ENCODE measurements around the gene SHC4. TPM values are rescaled to one million over a fixed set of nuclear protein-coding genes. Genes with fewer than 3 reads are reported as not detected.

SHC4 gene
- total RNA-seq, 1 donor from 2014 or later: 7.2 TPM

DNA sequence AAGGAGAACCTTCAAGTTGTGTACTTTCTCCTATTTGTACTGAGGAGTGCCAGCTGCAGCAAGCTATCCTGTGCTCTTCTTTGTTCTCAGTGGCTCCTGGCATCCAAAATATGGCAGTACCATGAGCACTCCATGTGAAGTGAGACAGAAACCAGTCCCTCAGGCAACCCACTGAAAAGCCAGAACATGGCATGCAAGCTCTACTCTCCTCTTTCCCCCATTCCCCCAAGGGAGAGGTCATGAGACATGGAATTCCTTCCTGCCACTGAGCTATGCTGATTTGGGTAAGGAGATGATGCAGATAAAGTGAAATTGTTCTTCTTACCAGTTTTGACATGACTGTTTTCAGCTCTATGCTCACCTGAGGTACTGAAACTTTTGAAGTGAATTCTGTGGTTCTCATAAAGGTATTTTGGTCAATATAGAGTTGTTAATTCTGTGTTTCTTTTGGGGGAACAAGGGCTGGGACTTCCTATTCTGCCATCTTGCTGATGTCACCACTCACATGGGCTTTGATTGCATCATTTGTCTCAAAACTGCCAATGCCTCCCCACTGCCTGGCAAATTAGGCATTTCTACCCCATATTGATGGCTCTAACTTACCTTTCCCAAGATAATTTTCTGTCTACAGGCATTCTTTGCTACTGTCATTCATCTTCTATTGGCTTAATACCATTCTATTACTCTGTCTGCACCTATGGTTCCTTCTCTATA is 130.0 kb downstream of the SHC4 start:
- no peak overlapping the region for H3K27ac ChIP-seq
- intact Hi-C loops (cut with DNase I): no loop called here
- H3K4me3 ChIP-seq: no peak overlapping the region
- H3K9me3 ChIP-seq: no peaks in the 10 kb centered on the region
- no peaks in the 10 kb centered on the region for H3K27me3 ChIP-seq
- TF ChIP-seq, protein P1, sequence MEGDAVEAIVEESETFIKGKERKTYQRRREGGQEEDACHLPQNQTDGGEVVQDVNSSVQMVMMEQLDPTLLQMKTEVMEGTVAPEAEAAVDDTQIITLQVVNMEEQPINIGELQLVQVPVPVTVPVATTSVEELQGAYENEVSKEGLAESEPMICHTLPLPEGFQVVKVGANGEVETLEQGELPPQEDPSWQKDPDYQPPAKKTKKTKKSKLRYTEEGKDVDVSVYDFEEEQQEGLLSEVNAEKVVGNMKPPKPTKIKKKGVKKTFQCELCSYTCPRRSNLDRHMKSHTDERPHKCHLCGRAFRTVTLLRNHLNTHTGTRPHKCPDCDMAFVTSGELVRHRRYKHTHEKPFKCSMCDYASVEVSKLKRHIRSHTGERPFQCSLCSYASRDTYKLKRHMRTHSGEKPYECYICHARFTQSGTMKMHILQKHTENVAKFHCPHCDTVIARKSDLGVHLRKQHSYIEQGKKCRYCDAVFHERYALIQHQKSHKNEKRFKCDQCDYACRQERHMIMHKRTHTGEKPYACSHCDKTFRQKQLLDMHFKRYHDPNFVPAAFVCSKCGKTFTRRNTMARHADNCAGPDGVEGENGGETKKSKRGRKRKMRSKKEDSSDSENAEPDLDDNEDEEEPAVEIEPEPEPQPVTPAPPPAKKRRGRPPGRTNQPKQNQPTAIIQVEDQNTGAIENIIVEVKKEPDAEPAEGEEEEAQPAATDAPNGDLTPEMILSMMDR (IDR thresholded peaks at IDR 0.05): no peak
- no peak for DNase-seq (ENCODE audit: low spot score in 2 of 2)
- H3K36me3 ChIP-seq: peaks cover 0 to 8% of the 10 kb centered on the region in 2 donors
- H3K4me1 ChIP-seq: no peaks in the 10 kb centered on the region

DNA sequence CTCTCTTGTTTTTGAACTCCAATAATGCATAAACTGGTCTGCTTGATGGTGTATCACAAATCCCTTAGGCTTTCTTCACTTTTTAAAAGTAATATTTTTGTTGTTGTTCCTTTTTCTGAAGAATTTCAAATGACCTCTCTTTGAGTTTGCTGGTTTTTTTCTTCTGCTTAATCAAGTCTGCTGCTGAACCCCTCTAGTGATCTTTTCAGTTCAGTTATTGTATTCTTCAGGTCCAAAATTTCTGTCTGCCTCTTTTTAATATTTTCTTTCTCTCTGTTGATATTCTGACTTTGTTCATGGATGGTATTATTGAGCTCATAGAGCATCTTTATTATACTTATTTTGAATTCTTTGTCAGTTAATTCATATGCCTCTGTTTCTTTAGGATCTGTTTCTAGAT is 131.1 kb downstream of the SHC4 start:
- H3K27me3 ChIP-seq: no peaks in the 10 kb centered on the region
- H3K27ac ChIP-seq: no peak overlapping the region
- intact Hi-C loops (cut with DNase I): no loop called here
- no peaks in the 10 kb centered on the region for H3K9me3 ChIP-seq
- peaks cover 0 to 8% of the 10 kb centered on the region in 2 donors for H3K36me3 ChIP-seq
- no peaks in the 10 kb centered on the region for H3K4me1 ChIP-seq
- DNase-seq (ENCODE audit: low spot score in 2 of 2): no peak
- TF ChIP-seq, protein P1 (IDR thresholded peaks at IDR 0.05): no peak
- H3K4me3 ChIP-seq: no peak overlapping the region

DNA sequence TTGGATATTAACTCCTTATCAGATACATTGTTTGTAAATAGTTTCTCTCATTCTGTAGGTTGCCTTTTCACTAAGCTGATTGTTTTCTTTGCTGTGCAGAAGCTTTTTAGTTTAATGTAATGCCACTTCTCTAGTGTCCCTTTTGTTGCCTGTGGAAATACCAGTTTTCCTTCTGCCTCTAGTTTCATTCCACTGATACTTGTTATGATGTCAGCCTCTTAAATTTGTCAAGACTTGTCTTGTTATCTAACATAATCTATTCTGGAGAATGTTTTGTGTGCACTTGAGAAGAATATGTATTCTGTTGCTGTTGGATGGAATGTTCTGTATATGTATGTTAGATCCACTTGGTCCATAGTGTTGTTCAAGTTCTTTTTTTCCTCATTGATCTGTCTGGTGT is 134.8 kb downstream of the SHC4 start:
- Histone ChIP-seq H3K4me1 (no peaks in the 10 kb centered on the region), H3K27me3 (no peaks in the 10 kb centered on the region), H3K27ac (no peak overlapping the region), H3K9me3 (no peaks in the 10 kb centered on the region), H3K4me3 (no peak overlapping the region), H3K36me3 (peaks cover 0 to 8% of the 10 kb centered on the region in 2 donors)
- intact Hi-C loops (cut with DNase I): no loop called here
- TF ChIP-seq, protein P1 (IDR thresholded peaks at IDR 0.05): no peak
- no peak for DNase-seq (ENCODE audit: low spot score in 2 of 2)

DNA sequence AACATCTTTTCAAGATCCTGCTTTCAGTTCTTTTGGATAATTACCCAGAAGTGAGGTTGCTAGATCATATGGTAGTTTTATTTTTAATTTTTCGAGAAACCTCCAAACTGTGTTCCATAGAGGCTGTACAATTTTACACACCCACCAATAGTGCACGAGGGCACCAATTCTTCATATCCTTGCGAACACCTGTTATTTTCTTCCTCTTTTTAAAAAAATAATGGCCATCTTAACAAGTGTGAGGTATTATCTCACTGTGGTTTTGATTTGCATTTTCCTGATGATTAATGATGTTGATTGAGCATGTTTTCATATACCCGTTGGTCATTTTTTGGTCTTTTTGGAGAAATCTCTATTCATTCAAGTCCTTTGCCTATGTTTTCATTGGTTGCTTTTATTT is 135.2 kb downstream of the SHC4 start:
- Histone ChIP-seq H3K27me3 (no peaks in the 10 kb centered on the region), H3K4me1 (no peaks in the 10 kb centered on the region), H3K9me3 (no peaks in the 10 kb centered on the region), H3K4me3 (no peak overlapping the region), H3K36me3 (peaks cover 0 to 6% of the 10 kb centered on the region in 2 donors), H3K27ac (no peak overlapping the region)
- TF ChIP-seq, protein P1 (IDR thresholded peaks at IDR 0.05): no peak
- intact Hi-C loops (cut with DNase I): no loop called here
- no peak for DNase-seq (ENCODE audit: low spot score in 2 of 2)

DNA sequence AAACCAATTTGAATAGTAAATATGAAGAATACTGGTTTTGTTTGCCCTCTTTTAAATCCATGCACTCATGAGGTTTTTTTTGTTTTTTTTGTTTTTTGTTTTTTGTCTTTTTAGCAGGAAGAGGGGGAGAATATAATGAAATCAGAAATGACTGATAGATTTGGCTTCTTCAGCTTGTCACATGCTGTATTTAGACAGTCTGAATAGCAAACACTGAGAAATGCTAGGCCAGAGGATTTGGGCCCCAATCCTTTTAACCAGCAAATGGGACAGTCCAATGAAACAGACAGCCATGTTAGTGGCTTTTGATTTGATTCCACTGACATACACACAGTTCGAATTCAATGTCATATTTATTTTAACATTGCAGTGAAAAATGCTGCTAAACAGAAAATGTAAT is 138.6 kb downstream of the SHC4 start:
- Histone ChIP-seq H3K27ac (no peak overlapping the region), H3K36me3 (no peaks in the 10 kb centered on the region), H3K4me3 (no peak overlapping the region), H3K9me3 (no peaks in the 10 kb centered on the region), H3K4me1 (no peaks in the 10 kb centered on the region), H3K27me3 (no peaks in the 10 kb centered on the region)
- TF ChIP-seq, protein P1 (IDR thresholded peaks at IDR 0.05): no peak
- intact Hi-C loops (cut with DNase I): no loop called here
- no peak for DNase-seq (ENCODE audit: low spot score in 2 of 2)

Measured in ascending aorta (tissue), 2 donors.